NCI-H526 (cell line): ENCODE results near the gene OR6C74.

ENCODE experiments used
- DNase-seq, 2 experiments: peaks; one replicate each; lab custom pipeline; 2025; lab: John Stamatoyannopoulos, UW

OR6C74 gene

GRCh38 chr12:55244309-55244708 lies at the start of gene OR6C74:
Gene OR6C74, plus strand, starts transcription at chr12:55244609. Its CDS starts 2,679 bp downstream, at chr12:55247288.
- DNase-seq: no peak

- DNase-seq: no peak
Observed at GRCh38 chr12:55220725-55221124, 23.7 kb upstream of the OR6C74 start, which contains the start of gene OR10A7. Gene OR10A7, plus strand, starts transcription at chr12:55221025. Its CDS starts 0 bp downstream, at chr12:55221025.

- no peak for DNase-seq
Observed at GRCh38 chr12:55226523-55226922, 17.9 kb upstream of the OR6C74 start.

GRCh38 chr12:55227643-55228042 lies 16.8 kb upstream of the OR6C74 start:
- no peak for DNase-seq

- no peak for DNase-seq
Observed at GRCh38 chr12:55246159-55246558, 1.8 kb downstream of the OR6C74 start.

- no peak for DNase-seq
Observed at GRCh38 chr12:55250944-55251343, 6.5 kb downstream of the OR6C74 start.

- DNase-seq: no peak
Observed at GRCh38 chr12:55253281-55253680, 8.9 kb downstream of the OR6C74 start.

- no peak for DNase-seq
Observed at GRCh38 chr12:55256831-55257230, 12.4 kb downstream of the OR6C74 start.

GRCh38 chr12:55258303-55258702 lies 13.9 kb downstream of the OR6C74 start:
- DNase-seq: no peak

GRCh38 chr12:55280991-55281390 lies 36.6 kb downstream of the OR6C74 start:
- DNase-seq: no peak

- DNase-seq: no peak
Observed at GRCh38 chr12:55289999-55290398, 45.6 kb downstream of the OR6C74 start.
